GM12872 (cell line): Measurements from ENCODE around the gene PRR7.

ENCODE experiments used
- CTCF ChIP-seq: IDR thresholded peaks from 3 replicates; pipeline ENCODE4 v1.5.1; 2011; ENCODE audit warnings: low read depth, mild to moderate bottlenecking, low read length, moderate library complexity; ENCODE audit not compliant: insufficient read depth

Gene PRR7

GRCh38 chr5:177459819-177460628 is 13.4 kb downstream of the PRR7 start:
- no peak for TF ChIP-seq CTCF

GRCh38 chr5:177462021-177462670 is 15.5 kb downstream of the PRR7 start:
- TF ChIP-seq CTCF, result no peak

GRCh38 chr5:177465044-177465443 is 18.4 kb downstream of the PRR7 start:
- TF ChIP-seq CTCF, result no peak

- no peak for TF ChIP-seq CTCF
Measured at GRCh38 chr5:177466861-177467260, 20.2 kb downstream of the PRR7 start.

- no peak for TF ChIP-seq CTCF
Measured at GRCh38 chr5:177467436-177467835, 20.8 kb downstream of the PRR7 start.

- TF ChIP-seq CTCF, result no peak
Measured at GRCh38 chr5:177468329-177468684, 21.7 kb downstream of the PRR7 start.

GRCh38 chr5:177468685-177469628 is 22.3 kb downstream of the PRR7 start:
- no peak for TF ChIP-seq CTCF
